Lower leg skin (tissue), 3 donors: ENCODE data around the gene ATG12.

Experiments
- POLR2A ChIP-seq, 2 donors: fragments of 450-650 bp; IDR thresholded peaks; one replicate each; pipeline ENCODE4 v1.6.1; 2016 to 2017; ENCODE audit warnings: antibody characterized with exemption in 2 of 2, mild to moderate bottlenecking in 1 of 2, moderate library complexity in 1 of 2
- TF ChIP-seq, protein P1 (sequence below), 3 donors: fragments of 450-650 bp; IDR thresholded peaks; one replicate each; pipeline ENCODE4 v1.5.1; 2016; ENCODE audit warnings: antibody characterized with exemption in 3 of 3, mild to moderate bottlenecking in 3 of 3, moderate library complexity in 2 of 3

DNA sequence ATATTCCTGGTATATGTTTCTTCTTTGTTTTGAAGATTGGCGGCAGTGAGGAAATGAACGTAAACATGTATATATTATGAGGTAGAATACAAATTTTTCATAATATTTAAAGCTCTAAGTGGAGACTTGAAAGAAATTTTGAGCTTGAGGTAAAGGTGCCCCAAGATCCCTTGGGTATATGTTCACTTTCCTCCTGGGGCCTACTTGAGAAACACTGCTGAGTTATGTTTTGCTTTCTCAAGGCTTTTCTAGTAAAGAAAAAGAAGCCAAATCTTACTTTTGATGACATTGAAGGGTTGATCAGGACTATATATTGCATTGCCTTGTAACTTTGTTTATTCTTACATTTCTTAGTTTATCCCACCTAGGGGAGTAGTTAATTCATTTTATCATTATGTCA is 31.1 kb upstream of the ATG12 start:
- TF ChIP-seq, protein P1, sequence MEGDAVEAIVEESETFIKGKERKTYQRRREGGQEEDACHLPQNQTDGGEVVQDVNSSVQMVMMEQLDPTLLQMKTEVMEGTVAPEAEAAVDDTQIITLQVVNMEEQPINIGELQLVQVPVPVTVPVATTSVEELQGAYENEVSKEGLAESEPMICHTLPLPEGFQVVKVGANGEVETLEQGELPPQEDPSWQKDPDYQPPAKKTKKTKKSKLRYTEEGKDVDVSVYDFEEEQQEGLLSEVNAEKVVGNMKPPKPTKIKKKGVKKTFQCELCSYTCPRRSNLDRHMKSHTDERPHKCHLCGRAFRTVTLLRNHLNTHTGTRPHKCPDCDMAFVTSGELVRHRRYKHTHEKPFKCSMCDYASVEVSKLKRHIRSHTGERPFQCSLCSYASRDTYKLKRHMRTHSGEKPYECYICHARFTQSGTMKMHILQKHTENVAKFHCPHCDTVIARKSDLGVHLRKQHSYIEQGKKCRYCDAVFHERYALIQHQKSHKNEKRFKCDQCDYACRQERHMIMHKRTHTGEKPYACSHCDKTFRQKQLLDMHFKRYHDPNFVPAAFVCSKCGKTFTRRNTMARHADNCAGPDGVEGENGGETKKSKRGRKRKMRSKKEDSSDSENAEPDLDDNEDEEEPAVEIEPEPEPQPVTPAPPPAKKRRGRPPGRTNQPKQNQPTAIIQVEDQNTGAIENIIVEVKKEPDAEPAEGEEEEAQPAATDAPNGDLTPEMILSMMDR (IDR thresholded peaks at IDR 0.05) = no peak
- no peak for TF ChIP-seq POLR2A (IDR thresholded peaks at IDR 0.05)
